Measurements from ENCODE around the gene DDI2. TPM values are rescaled to one million over a fixed set of nuclear protein-coding genes. Genes with fewer than 3 reads are reported as not detected.

Gene DDI2
- total RNA-seq, 2 experiments from 2014 or later, result 23.5 to 40.8 TPM

DNA sequence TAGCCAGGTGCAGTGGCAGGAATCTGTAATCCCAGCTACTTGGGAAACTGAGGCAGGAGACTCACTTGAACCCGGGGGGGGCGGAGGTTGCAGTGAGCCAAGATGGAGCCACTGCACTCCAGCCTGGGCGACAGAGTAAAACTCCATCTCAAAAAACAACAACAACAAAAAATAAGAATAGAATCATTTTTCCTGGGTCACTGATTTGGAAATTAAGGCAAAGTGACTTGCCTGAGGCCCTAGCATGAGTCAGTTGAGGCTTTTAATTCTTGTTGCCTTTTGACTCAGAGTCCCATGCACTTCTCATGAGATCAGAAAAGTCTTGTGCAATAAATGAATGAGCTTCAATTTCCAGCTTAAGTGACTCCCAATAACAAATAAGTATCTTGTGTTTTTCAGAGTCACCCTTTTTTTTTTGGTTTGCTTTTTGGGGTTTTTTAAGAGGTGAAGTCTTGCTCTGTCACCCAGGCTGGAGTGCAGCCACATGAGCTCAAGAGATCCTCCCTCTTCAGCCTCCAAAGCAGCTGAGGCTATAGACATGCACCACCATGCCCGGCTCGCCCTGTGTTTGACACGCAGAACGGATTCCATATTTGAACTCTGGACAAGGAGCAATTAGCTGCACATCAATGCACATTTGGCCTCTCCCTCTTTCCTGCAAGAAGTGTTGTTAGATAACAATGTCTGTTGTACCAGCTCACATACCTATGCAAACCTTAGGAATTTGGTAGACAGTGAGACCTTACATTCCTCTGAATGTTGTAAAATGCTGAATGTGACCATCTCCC lies 63.5 kb downstream of the DDI2 start:
- no peaks in the 10 kb centered on the region for H4K20me1 ChIP-seq (ENCODE audit: insufficient read depth, low read length)
- H3K9me2 ChIP-seq (ENCODE audit: insufficient read depth, low read length), result no peaks in the 10 kb centered on the region
- no peak overlapping the region for H3K4me3 ChIP-seq (ENCODE audit: low read depth, low read length, poor library complexity, severe bottlenecking)
- H3K79me2 ChIP-seq (ENCODE audit: insufficient read depth, low read depth, low read length), result peaks cover 21% of the 10 kb centered on the region; the same call in 1 of the 2 replicates
- POLR2A ChIA-PET, result interaction anchor here (0.6 kb wide), 1 partner anchor 57 kb away, joined by 3 read pairs; no protein-coding TSS in a partner anchor
- no TSS peak for BruUV-seq (replicated peaks)
- peaks cover 11% of the 10 kb centered on the region for H3K4me1 ChIP-seq (ENCODE audit: insufficient read depth, low read length, poor library complexity, severe bottlenecking)
- DNase-seq (ENCODE audit: low spot score), result no peak
- no peak overlapping the region for H3K27ac ChIP-seq (ENCODE audit: low read depth, low read length, poor library complexity, severe bottlenecking)
- no peaks in the 10 kb centered on the region for H3K36me3 ChIP-seq (ENCODE audit: insufficient read depth, low read length)
- H3K4me2 ChIP-seq (ENCODE audit: low read length), result no peak overlapping the region
- H2AFZ ChIP-seq (ENCODE audit: low read length), result no peak overlapping the region
- intact Hi-C loops (cut with micrococcal nuclease; ENCODE audit: unreplicated experiment), result no loop called here
- no peaks in the 10 kb centered on the region for H3K9me3 ChIP-seq (ENCODE audit: low read length)
- TF ChIP-seq, protein P1, sequence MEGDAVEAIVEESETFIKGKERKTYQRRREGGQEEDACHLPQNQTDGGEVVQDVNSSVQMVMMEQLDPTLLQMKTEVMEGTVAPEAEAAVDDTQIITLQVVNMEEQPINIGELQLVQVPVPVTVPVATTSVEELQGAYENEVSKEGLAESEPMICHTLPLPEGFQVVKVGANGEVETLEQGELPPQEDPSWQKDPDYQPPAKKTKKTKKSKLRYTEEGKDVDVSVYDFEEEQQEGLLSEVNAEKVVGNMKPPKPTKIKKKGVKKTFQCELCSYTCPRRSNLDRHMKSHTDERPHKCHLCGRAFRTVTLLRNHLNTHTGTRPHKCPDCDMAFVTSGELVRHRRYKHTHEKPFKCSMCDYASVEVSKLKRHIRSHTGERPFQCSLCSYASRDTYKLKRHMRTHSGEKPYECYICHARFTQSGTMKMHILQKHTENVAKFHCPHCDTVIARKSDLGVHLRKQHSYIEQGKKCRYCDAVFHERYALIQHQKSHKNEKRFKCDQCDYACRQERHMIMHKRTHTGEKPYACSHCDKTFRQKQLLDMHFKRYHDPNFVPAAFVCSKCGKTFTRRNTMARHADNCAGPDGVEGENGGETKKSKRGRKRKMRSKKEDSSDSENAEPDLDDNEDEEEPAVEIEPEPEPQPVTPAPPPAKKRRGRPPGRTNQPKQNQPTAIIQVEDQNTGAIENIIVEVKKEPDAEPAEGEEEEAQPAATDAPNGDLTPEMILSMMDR (conservative IDR thresholded peaks at IDR 0.05; ENCODE audit: low read length), result no peak
- no peak for TF ChIP-seq EZH2phosphoT487 (IDR thresholded peaks at IDR 0.05; ENCODE audit: borderline replicate concordance, low read depth, low read length)
- CTCF ChIA-PET (ENCODE audit: unreplicated experiment), result interaction anchor here (0.5 kb wide), 1 partner anchor 16 kb away, joined by 5 read pairs; no protein-coding TSS in a partner anchor

- intact Hi-C loops (cut with micrococcal nuclease; ENCODE audit: unreplicated experiment), result no loop called here
- no peak for TF ChIP-seq EZH2phosphoT487 (IDR thresholded peaks at IDR 0.05; ENCODE audit: borderline replicate concordance, low read depth, low read length)
- TF ChIP-seq, protein P1 (conservative IDR thresholded peaks at IDR 0.05; ENCODE audit: low read length), result no peak
- Histone ChIP-seq H3K27ac (ENCODE audit: low read depth, low read length, poor library complexity, severe bottlenecking) (no peak overlapping the region), H4K20me1 (ENCODE audit: insufficient read depth, low read length) (no peaks in the 10 kb centered on the region), H3K4me2 (ENCODE audit: low read length) (no peak overlapping the region), H3K79me2 (ENCODE audit: insufficient read depth, low read depth, low read length) (peaks cover 29% of the 10 kb centered on the region; the same call in 1 of the 2 replicates), H2AFZ (ENCODE audit: low read length) (no peak overlapping the region), H3K4me1 (ENCODE audit: insufficient read depth, low read length, poor library complexity, severe bottlenecking) (peaks cover 13% of the 10 kb centered on the region), H3K36me3 (ENCODE audit: insufficient read depth, low read length) (no peaks in the 10 kb centered on the region), H3K9me3 (ENCODE audit: low read length) (no peaks in the 10 kb centered on the region), H3K4me3 (ENCODE audit: low read depth, low read length, poor library complexity, severe bottlenecking) (no peak overlapping the region), H3K9me2 (ENCODE audit: insufficient read depth, low read length) (no peaks in the 10 kb centered on the region)
- ChIA-PET CTCF (ENCODE audit: unreplicated experiment) (interaction anchor here (0.5 kb wide), 1 partner anchor 17 kb away, joined by 5 read pairs; no protein-coding TSS in a partner anchor), POLR2A (interaction anchor here (0.6 kb wide), 3 partner anchors 58 to 370 kb away, joined by 3 to 5 read pairs (median 3); no protein-coding TSS in a partner anchor)
- BruUV-seq (replicated peaks), result no TSS peak
- DNase-seq (ENCODE audit: low spot score), result peak; percentile 27
Observed at GRCh38 chr1:15681349-15682292, 64.4 kb downstream of the DDI2 start.
